Gastrocnemius medialis (tissue), 4 donors: ENCODE results near the gene RAX2. TPM values are rescaled to one million over a fixed set of nuclear protein-coding genes. Genes with fewer than 3 reads are reported as not detected.

Experiments used
- ATAC-seq, 2 donors: fragments of 150-250 bp; one replicate each; pipeline ENCODE4 v1.9.1; 2016
- DNase-seq, 2 donors: peaks; one replicate each; pipeline ENCODE4 v3.0.0-alpha.2; 2019
- H3K27ac ChIP-seq, 4 donors: fragments of 200-600 bp; sonication (generic); 1 replicate in 1 of 4; 2 replicates in 3 of 4; pipeline ENCODE4 v1.5.1; 2016 to 2018; ENCODE audit warnings: mild to moderate bottlenecking in 2 of 4, moderate library complexity in 1 of 4
- H3K27me3 ChIP-seq, 3 donors: fragments of 200-600 bp; sonication (generic) in 2 of 3; 1 replicate in 1 of 3; 2 replicates in 2 of 3; pipeline versions ENCODE4 v1.5.1 to v1.6.0; 2016 to 2019; ENCODE audit warnings: mild to moderate bottlenecking in 1 of 3, moderate library complexity in 1 of 3
- H3K36me3 ChIP-seq, 2 donors: fragments of 200-600 bp; sonication (generic) in 1 of 2; one replicate each; pipeline ENCODE4 v1.5.1; 2017 to 2018
- H3K4me1 ChIP-seq, 2 donors: fragments of 200-600 bp; sonication (generic) in 1 of 2; one replicate each; pipeline ENCODE4 v1.5.1; 2016 to 2017; ENCODE audit warnings: mild to moderate bottlenecking in 2 of 2
- H3K4me3 ChIP-seq, 4 donors: fragments of 200-600 bp; sonication (generic) in 3 of 4; 1 replicate in 1 of 4; 2 replicates in 3 of 4; pipeline ENCODE4 v1.5.1; 2016 to 2019; ENCODE audit warnings: mild to moderate bottlenecking in 2 of 4
- H3K9me3 ChIP-seq, 3 donors: fragments of 200-600 bp; sonication (generic) in 2 of 3; 1 replicate in 1 of 3; 2 replicates in 2 of 3; pipeline ENCODE4 v1.5.1; 2016 to 2019
- CTCF ChIP-seq, 5 experiments: fragments of 450-650 bp in 3 of 5; fragments of 200-600 bp in 2 of 5; sonication (generic) in 2 of 5; IDR thresholded peaks in 4 of 5; conservative IDR thresholded peaks in 1 of 5; 1 replicate in 4 of 5; 2 replicates in 1 of 5; pipeline ENCODE4 v1.5.1; 2016 to 2019; ENCODE audit warnings: antibody characterized with exemption in 5 of 5, mild to moderate bottlenecking in 3 of 5, moderate library complexity in 3 of 5
- POLR2A ChIP-seq, 2 donors: fragments of 450-650 bp; IDR thresholded peaks; one replicate each; pipeline ENCODE4 v1.6.1; 2017; ENCODE audit warnings: antibody characterized with exemption in 2 of 2, mild to moderate bottlenecking in 2 of 2, moderate library complexity in 2 of 2
- in situ Hi-C, 4 donors: fragments of 200-750 bp; cut with MboI; loops; one replicate each; pipeline versions ENCODE4 v1.15.0 to v1.8.0; 2017; ENCODE audit warnings: low sequenced_read_pairs in 4 of 4
- intact Hi-C: fragments of 100-400 bp; cut with DNase I; formaldehyde crosslinking; loops from one replicate; pipeline ENCODE4 v1.15.1; 2023; ENCODE audit warnings: low total_unique reads
- total RNA-seq, 4 donors: library from RNA; depleted of rRNA; stranded (reverse); fragments of >200 nt; gene quantifications; one replicate each; pipeline versions ENCODE4 v1.1.0 to v1.2.3, GENCODE V29; 2016

Gene RAX2
- total RNA-seq, 4 donors from 2014 or later = not detected

- in situ Hi-C loops (no loop called here), intact Hi-C loops (no loop called here)
- H3K27me3 ChIP-seq = no peaks in the 10 kb centered on the region
- no peaks in the 10 kb centered on the region for H3K36me3 ChIP-seq
- DNase-seq = no peak
- no peak for ATAC-seq
- no peaks in the 10 kb centered on the region for H3K4me1 ChIP-seq
- no peak overlapping the region for H3K27ac ChIP-seq
- TF ChIP-seq POLR2A (IDR thresholded peaks at IDR 0.05) = no peak
- TF ChIP-seq CTCF (IDR thresholded peaks at IDR 0.05 in 4 of 5, conservative IDR thresholded peaks at IDR 0.05 in 1 of 5) = no peak
- no peak overlapping the region for H3K4me3 ChIP-seq
- H3K9me3 ChIP-seq = no peaks in the 10 kb centered on the region
Measured at GRCh38 chr19:3730457-3730958, 41.5 kb downstream of the RAX2 start.

- in situ Hi-C loops = no loop called here
- no peak for TF ChIP-seq POLR2A (IDR thresholded peaks at IDR 0.05)
- TF ChIP-seq CTCF (IDR thresholded peaks at IDR 0.05 in 4 of 5, conservative IDR thresholded peaks at IDR 0.05 in 1 of 5) = no peak
- peaks cover 30 to 37% (median 31%) of the 10 kb centered on the region in 3 donors for H3K27me3 ChIP-seq
Measured at GRCh38 chr19:3725640-3726310, 46.3 kb downstream of the RAX2 start.

GRCh38 chr19:3725121-3725520 lies 46.9 kb downstream of the RAX2 start:
- DNase-seq (no peak), ATAC-seq (no peak)
- Histone ChIP-seq H3K27ac (no peak overlapping the region), H3K4me3 (no peak overlapping the region), H3K36me3 (no peaks in the 10 kb centered on the region), H3K9me3 (no peaks in the 10 kb centered on the region), H3K27me3 (peaks cover 36 to 43% (median 38%) of the 10 kb centered on the region in 3 donors), H3K4me1 (no peaks in the 10 kb centered on the region)
- in situ Hi-C loops = no loop called here
- TF ChIP-seq CTCF (IDR thresholded peaks at IDR 0.05 in 4 of 5, conservative IDR thresholded peaks at IDR 0.05 in 1 of 5) (no peak), POLR2A (IDR thresholded peaks at IDR 0.05) (no peak)
- intact Hi-C loops = no loop called here

More at GRCh38 chr19:3725640-3726310, 46.3 kb downstream of the RAX2 start:
- Histone ChIP-seq H3K27ac (no peak overlapping the region), H3K4me3 (no peak overlapping the region), H3K36me3 (no peaks in the 10 kb centered on the region), H3K9me3 (no peaks in the 10 kb centered on the region), H3K4me1 (no peaks in the 10 kb centered on the region)
- DNase-seq (no peak), ATAC-seq (no peak)
- intact Hi-C loops = no loop called here

- Histone ChIP-seq H3K4me3 (no peak overlapping the region), H3K36me3 (no peaks in the 10 kb centered on the region), H3K9me3 (no peaks in the 10 kb centered on the region), H3K27me3 (peaks cover 43 to 56% (median 46%) of the 10 kb centered on the region in 3 donors), H3K4me1 (no peaks in the 10 kb centered on the region), H3K27ac (no peak overlapping the region)
- ATAC-seq (no peak), DNase-seq (no peak)
- TF ChIP-seq CTCF (IDR thresholded peaks at IDR 0.05 in 4 of 5, conservative IDR thresholded peaks at IDR 0.05 in 1 of 5) (no peak), POLR2A (IDR thresholded peaks at IDR 0.05) (no peak)
- in situ Hi-C loops (no loop called here), intact Hi-C loops (no loop called here)
Measured at GRCh38 chr19:3723883-3724282, 48.1 kb downstream of the RAX2 start.
